Measurements from ENCODE around the gene CASK.
A peak's percentile ranks its signal among the peaks of the same experiment; 100 is the strongest.
"Not testable (repeated sequence)": the region's sequence is repeated elsewhere in the genome, so short reads cannot be mapped to it uniquely, and the experiment has no call there.

The CASK gene

GRCh38 chrX:41630091-41630490 lies 293.3 kb downstream of the CASK start:
- no peak overlapping the region for H3K4me3 ChIP-seq (ENCODE audit: low read length in 2 of 2)
- no peak overlapping the region for H3K27ac ChIP-seq (ENCODE audit: low read depth in 2 of 2, low read length in 2 of 2)
- peaks cover 0 to 7% of the 10 kb centered on the region in 2 donors for H3K36me3 ChIP-seq (ENCODE audit: control insufficient read depth in 2 of 2, insufficient read depth in 2 of 2, low read length in 2 of 2)
- H3K4me1 ChIP-seq (ENCODE audit: control insufficient read depth in 2 of 2, insufficient read depth in 2 of 2, low read length in 2 of 2) = no peaks in the 10 kb centered on the region
- no peak overlapping the region for H3K9ac ChIP-seq (ENCODE audit: low read depth in 1 of 2, low read length in 2 of 2)
- no peaks in the 10 kb centered on the region for H3K27me3 ChIP-seq (ENCODE audit: control insufficient read depth in 2 of 2, insufficient read depth in 2 of 2, low read length in 2 of 2)
- H3K9me3 ChIP-seq (ENCODE audit: control insufficient read depth in 2 of 2, low read length in 2 of 2) = no peaks in the 10 kb centered on the region

- Histone ChIP-seq H3K9me3 (ENCODE audit: control insufficient read depth in 2 of 2, low read length in 2 of 2) (no peaks in the 10 kb centered on the region), H3K27ac (ENCODE audit: low read depth in 2 of 2, low read length in 2 of 2) (no peak overlapping the region), H3K4me1 (ENCODE audit: control insufficient read depth in 2 of 2, insufficient read depth in 2 of 2, low read length in 2 of 2) (no peaks in the 10 kb centered on the region), H3K4me3 (ENCODE audit: low read length in 2 of 2) (no peak overlapping the region), H3K27me3 (ENCODE audit: control insufficient read depth in 2 of 2, insufficient read depth in 2 of 2, low read length in 2 of 2) (no peaks in the 10 kb centered on the region), H3K9ac (ENCODE audit: low read depth in 1 of 2, low read length in 2 of 2) (no peak overlapping the region), H3K36me3 (ENCODE audit: control insufficient read depth in 2 of 2, insufficient read depth in 2 of 2, low read length in 2 of 2) (peaks cover 0 to 7% of the 10 kb centered on the region in 2 donors)
These were observed 293.8 kb downstream of the CASK start for GRCh38 chrX:41629539-41629938.

GRCh38 chrX:41621222-41621723 lies 302.1 kb downstream of the CASK start:
- H3K4me1 ChIP-seq (ENCODE audit: control insufficient read depth in 2 of 2, insufficient read depth in 2 of 2, low read length in 2 of 2) = no peaks in the 10 kb centered on the region
- no peak overlapping the region for H3K27ac ChIP-seq (ENCODE audit: low read depth in 2 of 2, low read length in 2 of 2)
- no peak overlapping the region for H3K4me3 ChIP-seq (ENCODE audit: low read length in 2 of 2)
- H3K9me3 ChIP-seq (ENCODE audit: control insufficient read depth in 2 of 2, low read length in 2 of 2) = no peaks in the 10 kb centered on the region
- H3K9ac ChIP-seq (ENCODE audit: low read depth in 1 of 2, low read length in 2 of 2) = no peak overlapping the region
- H3K27me3 ChIP-seq (ENCODE audit: control insufficient read depth in 2 of 2, insufficient read depth in 2 of 2, low read length in 2 of 2) = no peaks in the 10 kb centered on the region
- H3K36me3 ChIP-seq (ENCODE audit: control insufficient read depth in 2 of 2, insufficient read depth in 2 of 2, low read length in 2 of 2) = peaks cover 0 to 2% of the 10 kb centered on the region in 2 donors

- no peaks in the 10 kb centered on the region for H3K4me1 ChIP-seq (ENCODE audit: control insufficient read depth in 2 of 2, insufficient read depth in 2 of 2, low read length in 2 of 2)
- H3K36me3 ChIP-seq (ENCODE audit: control insufficient read depth in 2 of 2, insufficient read depth in 2 of 2, low read length in 2 of 2) = no peaks in the 10 kb centered on the region
- H3K27me3 ChIP-seq (ENCODE audit: control insufficient read depth in 2 of 2, insufficient read depth in 2 of 2, low read length in 2 of 2) = no peaks in the 10 kb centered on the region
- H3K9ac ChIP-seq (ENCODE audit: low read depth in 1 of 2, low read length in 2 of 2) = no peak overlapping the region
- H3K9me3 ChIP-seq (ENCODE audit: control insufficient read depth in 2 of 2, low read length in 2 of 2) = no peaks in the 10 kb centered on the region
- H3K27ac ChIP-seq (ENCODE audit: low read depth in 2 of 2, low read length in 2 of 2) = no peak overlapping the region
- no peak overlapping the region for H3K4me3 ChIP-seq (ENCODE audit: low read length in 2 of 2)
These were observed 304.1 kb downstream of the CASK start for GRCh38 chrX:41619221-41619620.

- no peaks in the 10 kb centered on the region for H3K4me1 ChIP-seq (ENCODE audit: control insufficient read depth in 2 of 2, insufficient read depth in 2 of 2, low read length in 2 of 2)
- no peak overlapping the region for H3K4me3 ChIP-seq (ENCODE audit: low read length in 2 of 2)
- H3K9ac ChIP-seq (ENCODE audit: low read depth in 1 of 2, low read length in 2 of 2) = no peak overlapping the region
- no peaks in the 10 kb centered on the region for H3K9me3 ChIP-seq (ENCODE audit: control insufficient read depth in 2 of 2, low read length in 2 of 2)
- H3K36me3 ChIP-seq (ENCODE audit: control insufficient read depth in 2 of 2, insufficient read depth in 2 of 2, low read length in 2 of 2) = no peaks in the 10 kb centered on the region
- H3K27ac ChIP-seq (ENCODE audit: low read depth in 2 of 2, low read length in 2 of 2) = no peak overlapping the region
- no peaks in the 10 kb centered on the region for H3K27me3 ChIP-seq (ENCODE audit: control insufficient read depth in 2 of 2, insufficient read depth in 2 of 2, low read length in 2 of 2)
These were observed 306.4 kb downstream of the CASK start for GRCh38 chrX:41616935-41617334.

GRCh38 chrX:41616255-41616654 lies 307.1 kb downstream of the CASK start:
- Histone ChIP-seq H3K9me3 (ENCODE audit: control insufficient read depth in 2 of 2, low read length in 2 of 2) (no peaks in the 10 kb centered on the region), H3K4me1 (ENCODE audit: control insufficient read depth in 2 of 2, insufficient read depth in 2 of 2, low read length in 2 of 2) (no peaks in the 10 kb centered on the region), H3K36me3 (ENCODE audit: control insufficient read depth in 2 of 2, insufficient read depth in 2 of 2, low read length in 2 of 2) (no peaks in the 10 kb centered on the region), H3K4me3 (ENCODE audit: low read length in 2 of 2) (no peak overlapping the region), H3K27ac (ENCODE audit: low read depth in 2 of 2, low read length in 2 of 2) (no peak overlapping the region), H3K27me3 (ENCODE audit: control insufficient read depth in 2 of 2, insufficient read depth in 2 of 2, low read length in 2 of 2) (no peaks in the 10 kb centered on the region), H3K9ac (ENCODE audit: low read depth in 1 of 2, low read length in 2 of 2) (no peak overlapping the region)

GRCh38 chrX:41608244-41608643 lies 315.1 kb downstream of the CASK start:
- Histone ChIP-seq H3K4me3 (ENCODE audit: low read length in 2 of 2) (no peak overlapping the region), H3K27me3 (ENCODE audit: control insufficient read depth in 2 of 2, insufficient read depth in 2 of 2, low read length in 2 of 2) (no peaks in the 10 kb centered on the region), H3K27ac (ENCODE audit: low read depth in 2 of 2, low read length in 2 of 2) (no peak overlapping the region), H3K4me1 (ENCODE audit: control insufficient read depth in 2 of 2, insufficient read depth in 2 of 2, low read length in 2 of 2) (no peaks in the 10 kb centered on the region), H3K9ac (ENCODE audit: low read depth in 1 of 2, low read length in 2 of 2) (no peak overlapping the region), H3K9me3 (ENCODE audit: control insufficient read depth in 2 of 2, low read length in 2 of 2) (no peaks in the 10 kb centered on the region), H3K36me3 (ENCODE audit: control insufficient read depth in 2 of 2, insufficient read depth in 2 of 2, low read length in 2 of 2) (no peaks in the 10 kb centered on the region)

DNA sequence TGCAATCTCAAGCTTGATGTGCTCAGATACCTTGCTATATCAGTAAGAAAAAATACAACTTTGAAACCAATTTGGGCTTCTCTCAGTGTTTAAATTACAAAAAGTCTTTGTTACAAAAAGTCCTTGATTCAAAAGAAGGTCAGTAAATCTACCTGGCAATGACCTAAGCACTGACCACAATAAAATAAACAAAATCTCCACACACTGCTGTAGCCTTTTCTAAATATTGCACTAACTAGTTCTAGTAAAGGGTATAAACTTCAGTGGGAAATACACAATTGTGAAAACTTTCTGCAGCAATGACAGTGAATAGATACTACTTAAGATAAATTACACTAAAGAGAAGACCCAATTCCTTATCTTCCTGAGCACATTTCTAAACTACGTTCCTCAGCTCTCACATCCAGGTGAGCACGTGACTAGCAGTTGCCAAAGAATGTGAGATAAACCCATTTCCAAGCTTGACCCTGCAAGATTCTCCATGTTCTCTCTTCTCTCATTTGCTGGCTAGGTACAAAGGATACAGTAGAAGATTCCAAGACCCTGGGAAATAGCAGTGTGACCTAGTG lies 316.0 kb downstream of the CASK start:
- Histone ChIP-seq H3K4me3 (ENCODE audit: low read length in 2 of 2) (no peak overlapping the region), H3K27me3 (ENCODE audit: control insufficient read depth in 2 of 2, insufficient read depth in 2 of 2, low read length in 2 of 2) (no peaks in the 10 kb centered on the region), H3K27ac (ENCODE audit: low read depth in 2 of 2, low read length in 2 of 2) (no peak overlapping the region), H3K4me1 (ENCODE audit: control insufficient read depth in 2 of 2, insufficient read depth in 2 of 2, low read length in 2 of 2) (no peaks in the 10 kb centered on the region), H3K9me3 (ENCODE audit: control insufficient read depth in 2 of 2, low read length in 2 of 2) (no peaks in the 10 kb centered on the region), H3K36me3 (ENCODE audit: control insufficient read depth in 2 of 2, insufficient read depth in 2 of 2, low read length in 2 of 2) (no peaks in the 10 kb centered on the region), H3K9ac (ENCODE audit: low read depth in 1 of 2, low read length in 2 of 2) (no peak overlapping the region)

DNA sequence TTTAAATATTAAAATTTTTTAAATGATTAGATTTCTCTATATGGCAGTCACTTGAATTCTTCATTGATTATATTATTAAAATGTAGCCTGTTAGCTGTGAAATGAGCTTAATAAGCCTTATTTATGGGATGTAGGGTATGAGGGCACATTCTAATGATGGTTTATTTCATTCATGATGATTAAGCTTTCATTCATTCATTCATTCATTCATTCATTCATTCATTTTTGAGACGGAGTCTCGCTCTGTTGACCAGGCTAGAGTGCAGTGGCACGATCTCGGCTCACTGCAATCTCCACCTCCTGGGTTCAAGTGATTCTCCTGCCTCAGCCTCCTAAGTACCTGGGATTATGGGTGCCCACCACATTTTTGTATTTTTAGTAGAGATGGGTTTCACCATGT lies 317.3 kb downstream of the CASK start:
- not testable (repeated sequence) for H3K27ac ChIP-seq (ENCODE audit: low read depth in 2 of 2, low read length in 2 of 2); H3K9ac ChIP-seq (ENCODE audit: low read depth in 1 of 2, low read length in 2 of 2); H3K9me3 ChIP-seq (ENCODE audit: control insufficient read depth in 2 of 2, low read length in 2 of 2); H3K4me3 ChIP-seq (ENCODE audit: low read length in 2 of 2); H3K36me3 ChIP-seq (ENCODE audit: control insufficient read depth in 2 of 2, insufficient read depth in 2 of 2, low read length in 2 of 2); H3K4me1 ChIP-seq (ENCODE audit: control insufficient read depth in 2 of 2, insufficient read depth in 2 of 2, low read length in 2 of 2); H3K27me3 ChIP-seq (ENCODE audit: control insufficient read depth in 2 of 2, insufficient read depth in 2 of 2, low read length in 2 of 2)

DNA sequence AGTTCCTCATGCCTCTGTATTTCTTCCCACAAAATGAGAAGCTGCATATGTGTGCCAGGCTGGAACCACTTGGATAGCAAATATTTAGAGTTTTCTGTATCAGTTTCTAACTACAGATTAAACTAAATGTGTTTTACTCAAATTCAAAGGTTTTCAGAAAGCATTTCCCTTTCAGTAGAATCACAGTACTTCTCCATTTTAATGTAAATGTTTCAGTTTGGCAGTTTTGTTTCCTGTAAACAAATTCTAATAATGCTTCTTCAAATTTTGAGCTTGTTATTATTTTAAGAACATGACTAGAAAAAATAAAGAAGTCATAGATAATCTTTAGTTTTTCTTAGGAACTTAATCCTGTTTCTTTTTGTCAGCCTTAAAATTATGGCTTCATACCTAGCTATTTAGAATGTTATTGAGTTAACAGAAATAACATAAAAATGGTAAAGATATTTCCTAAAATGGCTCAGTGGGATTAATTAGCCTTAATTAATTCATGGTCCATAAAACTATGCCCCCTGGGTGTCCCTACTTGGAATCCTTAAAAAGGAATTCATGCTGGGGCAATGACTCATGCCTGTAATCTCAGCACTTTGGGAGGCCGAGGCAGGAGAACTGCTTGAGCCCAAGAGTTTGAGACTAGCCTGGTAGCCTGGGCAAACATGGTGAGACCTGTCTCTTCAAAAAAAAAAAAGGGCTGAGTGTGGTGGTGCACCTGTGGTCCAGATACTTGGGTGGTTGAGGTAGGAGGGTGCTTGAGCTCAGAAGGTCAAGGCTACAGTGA lies 318.4 kb downstream of the CASK start:
- no peaks in the 10 kb centered on the region for H3K9me3 ChIP-seq (ENCODE audit: control insufficient read depth in 2 of 2, low read length in 2 of 2)
- H3K36me3 ChIP-seq (ENCODE audit: control insufficient read depth in 2 of 2, insufficient read depth in 2 of 2, low read length in 2 of 2) = no peaks in the 10 kb centered on the region
- no peaks in the 10 kb centered on the region for H3K27me3 ChIP-seq (ENCODE audit: control insufficient read depth in 2 of 2, insufficient read depth in 2 of 2, low read length in 2 of 2)
- H3K27ac ChIP-seq (ENCODE audit: low read depth in 2 of 2, low read length in 2 of 2) = peak overlapping the region in 1 of 2 donors; percentile 26
- no peak overlapping the region for H3K4me3 ChIP-seq (ENCODE audit: low read length in 2 of 2)
- no peak overlapping the region for H3K9ac ChIP-seq (ENCODE audit: low read depth in 1 of 2, low read length in 2 of 2)
- H3K4me1 ChIP-seq (ENCODE audit: control insufficient read depth in 2 of 2, insufficient read depth in 2 of 2, low read length in 2 of 2) = no peaks in the 10 kb centered on the region
